GM18511 (cell line): Measurements from ENCODE around the gene TOB2.
"Not testable (repeated sequence)": the region's sequence is repeated elsewhere in the genome, so short reads cannot be mapped to it uniquely, and the experiment has no call there.

ENCODE experiments used
- ATAC-seq: cut with Tn5 transposase; IDR thresholded peaks from one replicate; pipeline ENCODE4 v1.9.1; 2021; ENCODE audit warnings: mild to moderate bottlenecking, moderate library complexity; ENCODE audit not compliant: unreplicated experiment

Gene TOB2

GRCh38 chr22:41468381-41469217 lies 22.0 kb upstream of the TOB2 start, which contains the start of the genes ACO2 and PHF5A:
Gene ACO2, plus strand, starts transcription at chr22:41469117. Its CDS starts 30 bp downstream, at chr22:41469147.
Gene PHF5A, minus strand, starts transcription at chr22:41468692. Its CDS starts 39 bp downstream, at chr22:41468653.
- peak; percentile 91 for ATAC-seq

- no peak for ATAC-seq
Observed at GRCh38 chr22:41461901-41462300, 15.3 kb upstream of the TOB2 start.

- ATAC-seq: not testable (repeated sequence)
Observed at GRCh38 chr22:41460071-41460470, 13.5 kb upstream of the TOB2 start.

GRCh38 chr22:41459431-41459830 lies 12.8 kb upstream of the TOB2 start:
- ATAC-seq: no peak

GRCh38 chr22:41458161-41458728 lies 11.6 kb upstream of the TOB2 start:
- ATAC-seq: no peak

GRCh38 chr22:41448189-41448808 lies 1.7 kb upstream of the TOB2 start:
- ATAC-seq: peak; percentile 46

GRCh38 chr22:41447435-41448188 lies 1.0 kb upstream of the TOB2 start:
- no peak for ATAC-seq

- ATAC-seq: no peak
Observed at GRCh38 chr22:41446057-41446501, 522 bp downstream of the TOB2 start.

GRCh38 chr22:41445129-41446056 lies 1.2 kb downstream of the TOB2 start:
- ATAC-seq: no peak

GRCh38 chr22:41444360-41445128 lies 2.1 kb downstream of the TOB2 start:
- ATAC-seq: peak; percentile 57

- no peak for ATAC-seq
Observed at GRCh38 chr22:41442240-41442792, 4.3 kb downstream of the TOB2 start.

GRCh38 chr22:41440511-41440910 lies 6.1 kb downstream of the TOB2 start:
- ATAC-seq: not testable (repeated sequence)

- no peak for ATAC-seq
Observed at GRCh38 chr22:41437198-41437597, 9.4 kb downstream of the TOB2 start.

GRCh38 chr22:41436322-41437113 lies 10.1 kb downstream of the TOB2 start:
- no peak for ATAC-seq

GRCh38 chr22:41435560-41435959 lies 11.0 kb downstream of the TOB2 start:
- no peak for ATAC-seq

GRCh38 chr22:41434361-41435003 lies 12.1 kb downstream of the TOB2 start:
- ATAC-seq: not testable (repeated sequence)

- ATAC-seq: not testable (repeated sequence)
Observed at GRCh38 chr22:41433480-41433879, 13.1 kb downstream of the TOB2 start.
